IMR-90 (cell line): ENCODE measurements around the gene MGST1. TPM values are rescaled to one million over a fixed set of nuclear protein-coding genes. Genes with fewer than 3 reads are reported as not detected.

Source experiments
- ATAC-seq: fragments of 200-7000 bp; cut with Tn5 transposase; 2 replicates; pipeline ENCODE4 v1.9.1; 2020; ENCODE audit warnings: low read depth, mild to moderate bottlenecking, moderate library complexity
- BruUV-seq: library from RNA; stranded (reverse); fragments of 400-500 nt; replicated peaks from 2 replicates; lab custom pipeline; 2021; lab: Mats Ljungman, UMichigan
- CTCF ChIA-PET: fragments of 300-600 bp; formaldehyde crosslinking; extraction: SDS; loops from one replicate; lab custom pipeline; 2021; ENCODE audit warnings: antibody characterized with exemption; lab: Yijun Ruan, JAX
- POLR2A ChIA-PET: fragments of 300-600 bp; sonication (Branson Sonifier 250); formaldehyde crosslinking; loops from one replicate; lab custom pipeline; 2022; ENCODE audit warnings: antibody characterized with exemption; ENCODE audit not compliant: unreplicated experiment; lab: Charles Lee
- DNase-seq: peaks from one replicate; pipeline ENCODE4 v3.0.0; 2013
- H2AFZ ChIP-seq: replicated peaks from 2 replicates; pipeline ENCODE3; 2013; ENCODE audit warnings: low read length, mild to moderate bottlenecking; ENCODE audit not compliant: poor library complexity
- H2AK5ac ChIP-seq: 2 replicates; pipeline ENCODE4 v1.6.1; 2013; ENCODE audit warnings: low read depth, low read length, inconsistent platforms
- H2AK9ac ChIP-seq: replicated peaks from 2 replicates; pipeline ENCODE3; 2013; ENCODE audit warnings: mild to moderate bottlenecking, low read depth, low read length, moderate library complexity; ENCODE audit not compliant: poor library complexity
- H2BK120ac ChIP-seq: 2 replicates; pipeline ENCODE4 v1.6.1; 2013; ENCODE audit warnings: low read depth, low read length, inconsistent platforms
- H2BK15ac ChIP-seq: 3 replicates; pipeline ENCODE4 v1.6.1; 2013; ENCODE audit warnings: low read depth, low read length, inconsistent platforms
- H2BK20ac ChIP-seq: 2 replicates; pipeline ENCODE4 v1.6.1; 2013; ENCODE audit warnings: low read depth, mild to moderate bottlenecking, inconsistent platforms, low read length, moderate library complexity
- H2BK5ac ChIP-seq: 2 replicates; pipeline ENCODE4 v1.6.1; 2013; ENCODE audit warnings: mild to moderate bottlenecking, low read depth, low read length, inconsistent platforms; ENCODE audit not compliant: poor library complexity, severe bottlenecking
- H3K14ac ChIP-seq: replicated peaks from 2 replicates; pipeline ENCODE4 v1.6.1; 2013; ENCODE audit warnings: low read depth, low read length, inconsistent platforms
- H3K18ac ChIP-seq: 2 replicates; pipeline ENCODE4 v1.6.1; 2013; ENCODE audit warnings: low read depth, low read length, control low read depth
- H3K23ac ChIP-seq: 2 replicates; pipeline ENCODE4 v1.6.1; 2013; ENCODE audit warnings: low read depth, low read length, inconsistent platforms
- H3K27ac ChIP-seq: 2 replicates; pipeline ENCODE4 v1.5.1; 2013; ENCODE audit warnings: mild to moderate bottlenecking, control low read depth, low read length; ENCODE audit not compliant: insufficient read depth
- H3K27me3 ChIP-seq: 2 replicates; pipeline ENCODE4 v1.6.1; 2013; ENCODE audit warnings: low read length; ENCODE audit not compliant: control insufficient read depth, insufficient read depth
- H3K36me3 ChIP-seq: 2 replicates; pipeline ENCODE4 v1.6.1; 2013; ENCODE audit warnings: low read length, mixed read lengths; ENCODE audit not compliant: control insufficient read depth, insufficient read depth
- H3K4ac ChIP-seq: 2 replicates; pipeline ENCODE4 v1.6.1; 2013; ENCODE audit warnings: low read depth, low read length, inconsistent platforms
- H3K4me1 ChIP-seq: 2 replicates; pipeline ENCODE4 v1.6.1; 2013; ENCODE audit warnings: low read length, mixed read lengths; ENCODE audit not compliant: control insufficient read depth, insufficient read depth
- H3K4me2 ChIP-seq: 2 replicates; pipeline ENCODE4 v1.6.1; 2013; ENCODE audit warnings: low read depth, mild to moderate bottlenecking, control low read depth, low read length, moderate library complexity
- H3K4me3 ChIP-seq: 2 replicates; pipeline ENCODE4 v1.5.1; 2013; ENCODE audit warnings: low read depth, mild to moderate bottlenecking, control low read depth, low read length, moderate library complexity; ENCODE audit not compliant: insufficient read depth
- H3K56ac ChIP-seq: 2 replicates; pipeline ENCODE4 v1.6.1; 2013; ENCODE audit warnings: low read length, inconsistent platforms; ENCODE audit not compliant: insufficient read depth; ENCODE audit errors: extremely low read depth
- H3K79me1 ChIP-seq, 2 experiments: 2 replicates each; pipeline ENCODE4 v1.6.1; 2013; ENCODE audit warnings: low read length in 2 of 2, inconsistent platforms in 1 of 2, low read depth in 1 of 2
- H3K9ac ChIP-seq: 2 replicates; pipeline ENCODE4 v1.6.1; 2013; ENCODE audit warnings: low read depth, low read length, control low read depth
- H3K9me1 ChIP-seq: 2 replicates; pipeline ENCODE4 v1.6.1; 2013; ENCODE audit warnings: low read length, inconsistent platforms; ENCODE audit not compliant: insufficient read depth
- H3K9me3 ChIP-seq: 2 replicates; pipeline ENCODE4 v1.6.1; 2013; ENCODE audit warnings: low read length; ENCODE audit not compliant: control insufficient read depth, insufficient read depth
- H4K20me1 ChIP-seq: 2 replicates; pipeline ENCODE4 v1.6.1; 2013; ENCODE audit warnings: low read length, inconsistent platforms; ENCODE audit not compliant: insufficient read depth
- H4K5ac ChIP-seq: 2 replicates; pipeline ENCODE4 v1.6.1; 2013; ENCODE audit warnings: mild to moderate bottlenecking, low read depth, low read length, control low read depth
- H4K8ac ChIP-seq, 2 experiments: 2 replicates each; pipeline ENCODE4 v1.6.1; 2013; ENCODE audit warnings: low read depth in 2 of 2, low read length in 2 of 2, control low read depth in 1 of 2, inconsistent platforms in 1 of 2
- H4K91ac ChIP-seq: 2 replicates; pipeline ENCODE4 v1.6.1; 2013; ENCODE audit warnings: low read depth, low read length, inconsistent platforms; ENCODE audit not compliant: insufficient read depth
- BHLHE40 ChIP-seq: fragments of 150-350 bp; IDR thresholded peaks from 2 replicates; pipeline ENCODE4 v1.6.1; 2016; ENCODE audit warnings: mild to moderate bottlenecking, low read depth, low read length
- CEBPB ChIP-seq: IDR thresholded peaks from 2 replicates; pipeline ENCODE4 v1.6.1; 2012; ENCODE audit warnings: low read depth, low read length, improper control_type of control experiment
- CHD1 ChIP-seq: IDR thresholded peaks from 2 replicates; pipeline ENCODE4 v1.6.1; 2012; ENCODE audit warnings: low read depth, low read length, improper control_type of control experiment
- CTCF ChIP-seq: conservative IDR thresholded peaks from 2 replicates; pipeline ENCODE4 v1.5.1; 2012; ENCODE audit warnings: mild to moderate bottlenecking, low read depth, low read length, improper control_type of control experiment
- FOS ChIP-seq: fragments of 150-350 bp; IDR thresholded peaks from 2 replicates; pipeline ENCODE4 v1.6.1; 2016; ENCODE audit warnings: low read depth, low read length
- MAFK ChIP-seq: IDR thresholded peaks from 2 replicates; pipeline ENCODE4 v1.6.1; 2012; ENCODE audit warnings: low read depth, low read length, improper control_type of control experiment
- MAZ ChIP-seq: IDR thresholded peaks from 2 replicates; pipeline ENCODE4 v1.6.1; 2012; ENCODE audit warnings: low read depth, mild to moderate bottlenecking, low read length, improper control_type of control experiment, moderate library complexity, borderline replicate concordance
- MXI1 ChIP-seq: IDR thresholded peaks from 2 replicates; pipeline ENCODE4 v1.6.1; 2012; ENCODE audit warnings: low read depth, mild to moderate bottlenecking, low read length, moderate library complexity, borderline replicate concordance
- NFE2L2 ChIP-seq: fragments of 150-350 bp; IDR thresholded peaks from 2 replicates; pipeline ENCODE4 v1.6.1; 2016; ENCODE audit warnings: low read depth, mild to moderate bottlenecking, low read length
- POLR2A ChIP-seq: IDR thresholded peaks from 2 replicates; pipeline ENCODE4 v1.6.1; 2012; ENCODE audit warnings: mild to moderate bottlenecking, low read depth, low read length
- RAD21 ChIP-seq: IDR thresholded peaks from 2 replicates; pipeline ENCODE4 v1.6.1; 2012; ENCODE audit warnings: low read length, improper control_type of control experiment
- RCOR1 ChIP-seq: IDR thresholded peaks from 2 replicates; pipeline ENCODE4 v1.6.1; 2012; ENCODE audit warnings: mild to moderate bottlenecking, low read length, improper control_type of control experiment; ENCODE audit not compliant: insufficient replicate concordance
- SMC3 ChIP-seq: fragments of 150-350 bp; IDR thresholded peaks from 2 replicates; pipeline ENCODE4 v1.6.1; 2016; ENCODE audit warnings: low read depth, mild to moderate bottlenecking, antibody characterized with exemption, low read length, moderate library complexity
- USF2 ChIP-seq: fragments of 150-350 bp; IDR thresholded peaks from 2 replicates; pipeline ENCODE4 v1.6.1; 2017; ENCODE audit warnings: mild to moderate bottlenecking, antibody characterized with exemption, low read length, low read depth
- WGBS, 2 experiments: methylation state at CpG; one replicate each; pipeline versions ENCODE4 v1.1.5 to v1.1.7; 2013; ENCODE audit warnings: missing lambda C conversion rate in 2 of 2; ENCODE audit not compliant: insufficient read length in 1 of 2; ENCODE audit errors: extremely low coverage in 2 of 2; 5-methylcytosine and 5-hydroxymethylcytosine counted together
- dilution Hi-C: fragments of 300-500 bp; cut with HindIII; formaldehyde crosslinking; loops from one replicate; pipeline ENCODE4 v1.14.3; 2018; ENCODE audit warnings: low sequenced_read_pairs; ENCODE audit not compliant: unreplicated experiment
- in situ Hi-C: fragments of 300-500 bp; cut with MboI; formaldehyde crosslinking; loops from 3 replicates; pipeline ENCODE4 v1.14.3; 2019; ENCODE audit warnings: low sequenced_read_pairs, inconsistent platforms, mixed read lengths
- intact Hi-C: fragments of 100-400 bp; cut with micrococcal nuclease; formaldehyde crosslinking; loops from 2 replicates; pipeline ENCODE4 v1.10.0; 2022
- polyA plus RNA-seq, 3 experiments: library from polyadenylated mRNA; depleted of rRNA; stranded (reverse); fragments of >200 nt; gene quantifications; 2 replicates each; pipeline ENCODE4 v1.2.3, GENCODE V29; 2012; ENCODE audit warnings: low replicate concordance in 1 of 3
- total RNA-seq: library from RNA; depleted of rRNA; stranded (reverse); fragments of >200 nt; gene quantifications from 2 replicates; pipeline ENCODE4 v1.2.3, GENCODE V29; 2012
- TF ChIP-seq, protein P1 (sequence below): fragments of 150-350 bp; IDR thresholded peaks from 2 replicates; pipeline ENCODE4 v1.6.1; 2016; ENCODE audit warnings: low read depth, mild to moderate bottlenecking, low read length, moderate library complexity, borderline replicate concordance

The MGST1 gene
- total and polyA plus RNA-seq, 2 of the 4 experiments (the other 2 are of a cell fraction): 105 to 280 TPM

- H3K18ac ChIP-seq: peak overlapping the region; percentile 97
- peak overlapping the region; percentile 95 for H3K56ac ChIP-seq
- H2AK9ac ChIP-seq: peak overlapping the region; percentile 96
- peaks cover 7% of the 10 kb centered on the region; the same call in 1 of the 2 replicates for H4K20me1 ChIP-seq
- H3K4me3 ChIP-seq: peak overlapping the region; percentile 93
- H2BK5ac ChIP-seq: peak overlapping the region; percentile 96
- H3K36me3 ChIP-seq: peaks cover 7% of the 10 kb centered on the region
- TF ChIP-seq POLR2A (no peak; the same call in 1 of the 2 replicates), USF2 (no peak), RAD21 (no peak), SMC3 (no peak), NFE2L2 (no peak), CEBPB (no peak), CTCF (no peak), RCOR1 (no peak), MAZ (no peak), MXI1 (no peak), FOS (no peak), CHD1 (no peak), BHLHE40 (no peak), MAFK (no peak)
- TF ChIP-seq, protein P1, sequence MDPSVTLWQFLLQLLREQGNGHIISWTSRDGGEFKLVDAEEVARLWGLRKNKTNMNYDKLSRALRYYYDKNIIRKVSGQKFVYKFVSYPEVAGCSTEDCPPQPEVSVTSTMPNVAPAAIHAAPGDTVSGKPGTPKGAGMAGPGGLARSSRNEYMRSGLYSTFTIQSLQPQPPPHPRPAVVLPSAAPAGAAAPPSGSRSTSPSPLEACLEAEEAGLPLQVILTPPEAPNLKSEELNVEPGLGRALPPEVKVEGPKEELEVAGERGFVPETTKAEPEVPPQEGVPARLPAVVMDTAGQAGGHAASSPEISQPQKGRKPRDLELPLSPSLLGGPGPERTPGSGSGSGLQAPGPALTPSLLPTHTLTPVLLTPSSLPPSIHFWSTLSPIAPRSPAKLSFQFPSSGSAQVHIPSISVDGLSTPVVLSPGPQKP: no peak
- H2BK15ac ChIP-seq: peak overlapping the region; percentile 84
- peak overlapping the region; percentile 98 for H2AK5ac ChIP-seq
- H3K9ac ChIP-seq: peak overlapping the region; percentile 99
- H3K4me1 ChIP-seq: peaks cover 9% of the 10 kb centered on the region
- ChIA-PET POLR2A (no interaction called here), CTCF (no interaction called here)
- peak overlapping the region; percentile 80 for H2AFZ ChIP-seq
- H3K4ac ChIP-seq: peak overlapping the region; percentile 98
- dilution Hi-C loops: no loop called here
- BruUV-seq: no TSS peak
- H4K91ac ChIP-seq: peak overlapping the region; percentile 94
- H3K27ac ChIP-seq: peak overlapping the region; percentile 98
- H3K79me1 ChIP-seq: peaks cover 9 to 27% of the 10 kb centered on the region in 2 experiments; a peak in 3 of 4 replicates
- H3K9me3 ChIP-seq: no peaks in the 10 kb centered on the region
- peak; percentile 19 for DNase-seq
- no CpG with 5 or more reads among the region's 10 CpGs for WGBS, 2 experiments
- peak overlapping the region; percentile 88 to 92 for H4K8ac ChIP-seq
- H2BK120ac ChIP-seq: peak overlapping the region; percentile 94
- intact Hi-C loops: loop anchor here (2.0 to 10.0 kb wide), 3 partner anchors 370 to 1574 kb away; partner anchors contain the start of gene DERA
- H3K14ac ChIP-seq: peak overlapping the region; percentile 99
- in situ Hi-C loops: no loop called here
- H4K5ac ChIP-seq: peak overlapping the region; percentile 98
- H3K9me1 ChIP-seq: 0 out of 2 replicates have a peak, but pooled peaks cover 2% of the 10 kb centered on the region
- peak overlapping the region; percentile 92 for H2BK20ac ChIP-seq
- no peaks in the 10 kb centered on the region for H3K27me3 ChIP-seq
- peak overlapping the region; percentile 88 for H3K4me2 ChIP-seq
- peak overlapping the region; percentile 100 for H3K23ac ChIP-seq
- ATAC-seq: peak; percentile 8
Observed at GRCh38 chr12:16348435-16349130, 1.1 kb downstream of the MGST1 start.
